Chondrocyte (in vitro differentiated cells): Measurements from ENCODE around the gene ARL11. TPM values are rescaled to one million over a fixed set of nuclear protein-coding genes. Genes with fewer than 3 reads are reported as not detected.

ENCODE experiments used
- DNase-seq: peaks from one replicate; pipeline ENCODE4 v3.0.0; 2021; ENCODE audit warnings: mixed read lengths, low spot score
- H3K27ac Mint-ChIP-seq: one replicate; pipeline ENCODE4 v1.8.0; 2021; ENCODE audit warnings: mild to moderate bottlenecking, moderate library complexity, mixed read lengths; ENCODE audit not compliant: unreplicated experiment
- H3K27me3 Mint-ChIP-seq: 2 replicates; pipeline ENCODE4 v1.8.0; 2021; ENCODE audit warnings: low read depth, mixed read lengths
- H3K36me3 Mint-ChIP-seq: 2 replicates; pipeline ENCODE4 v1.8.0; 2021; ENCODE audit warnings: low read depth, mixed read lengths
- H3K4me1 Mint-ChIP-seq: 2 replicates; pipeline ENCODE4 v1.8.0; 2021; ENCODE audit warnings: low read depth, mild to moderate bottlenecking, mixed read lengths
- H3K4me3 Mint-ChIP-seq: one replicate; pipeline ENCODE4 v1.8.0; 2021; ENCODE audit warnings: mild to moderate bottlenecking, moderate library complexity, mixed read lengths; ENCODE audit not compliant: unreplicated experiment
- H3K9me3 Mint-ChIP-seq: 2 replicates; pipeline ENCODE4 v1.8.0; 2021; ENCODE audit warnings: low read depth, mixed read lengths
- total RNA-seq: library from RNA; stranded (reverse); gene quantifications from 3 replicates; pipeline ENCODE4 v1.2.1, GENCODE V29; 2021
- TF ChIP-seq, protein P1 (sequence below): fragments of 200-600 bp; sonication (generic); IDR thresholded peaks from 2 replicates; pipeline ENCODE4 v1.5.0; 2021; ENCODE audit warnings: antibody characterized with exemption, mild to moderate bottlenecking, moderate library complexity

ARL11 gene
- total RNA-seq, 1 donor from 2014 or later, result not detected

DNA sequence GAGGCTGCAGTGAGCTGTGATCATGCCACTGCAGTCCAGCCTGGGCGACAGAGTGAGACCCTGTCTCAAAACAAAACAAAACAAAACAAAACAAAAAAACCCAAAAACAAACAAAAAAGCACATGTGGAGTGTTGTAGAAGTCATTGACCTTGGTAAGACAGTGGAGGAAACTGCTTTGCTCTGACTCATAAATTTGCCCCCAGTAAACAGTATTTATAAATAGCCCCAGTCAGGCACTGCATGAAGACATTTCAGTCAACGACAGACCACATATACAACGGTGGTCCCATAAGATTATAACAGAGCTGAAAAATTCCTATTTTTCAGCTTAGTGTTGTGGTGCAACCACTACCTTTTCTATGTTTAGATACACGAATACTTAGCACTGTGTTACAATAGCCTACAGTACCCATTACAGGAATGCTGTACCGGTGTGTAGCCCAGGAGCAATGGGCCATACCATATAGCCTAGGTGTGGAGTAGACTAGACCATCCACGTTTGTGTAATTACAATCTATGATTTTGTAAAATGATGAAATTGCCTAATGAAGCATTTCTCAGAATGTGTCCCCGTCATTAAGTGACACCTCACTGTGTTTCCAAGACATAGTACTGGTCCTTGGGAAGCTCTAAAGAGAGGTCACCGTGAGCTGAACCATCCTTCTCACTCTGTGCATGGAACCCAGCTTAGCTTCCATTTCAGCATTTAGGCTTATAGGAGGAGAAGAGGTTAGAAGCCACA, 1.1 kb downstream of the ARL11 start:
- Mint-ChIP-seq H3K27me3 (no peaks in the 10 kb centered on the region), H3K4me3 (no peak overlapping the region), H3K4me1 (no peaks in the 10 kb centered on the region), H3K36me3 (no peaks in the 10 kb centered on the region), H3K9me3 (no peaks in the 10 kb centered on the region), H3K27ac (no peak overlapping the region)
- TF ChIP-seq, protein P1, sequence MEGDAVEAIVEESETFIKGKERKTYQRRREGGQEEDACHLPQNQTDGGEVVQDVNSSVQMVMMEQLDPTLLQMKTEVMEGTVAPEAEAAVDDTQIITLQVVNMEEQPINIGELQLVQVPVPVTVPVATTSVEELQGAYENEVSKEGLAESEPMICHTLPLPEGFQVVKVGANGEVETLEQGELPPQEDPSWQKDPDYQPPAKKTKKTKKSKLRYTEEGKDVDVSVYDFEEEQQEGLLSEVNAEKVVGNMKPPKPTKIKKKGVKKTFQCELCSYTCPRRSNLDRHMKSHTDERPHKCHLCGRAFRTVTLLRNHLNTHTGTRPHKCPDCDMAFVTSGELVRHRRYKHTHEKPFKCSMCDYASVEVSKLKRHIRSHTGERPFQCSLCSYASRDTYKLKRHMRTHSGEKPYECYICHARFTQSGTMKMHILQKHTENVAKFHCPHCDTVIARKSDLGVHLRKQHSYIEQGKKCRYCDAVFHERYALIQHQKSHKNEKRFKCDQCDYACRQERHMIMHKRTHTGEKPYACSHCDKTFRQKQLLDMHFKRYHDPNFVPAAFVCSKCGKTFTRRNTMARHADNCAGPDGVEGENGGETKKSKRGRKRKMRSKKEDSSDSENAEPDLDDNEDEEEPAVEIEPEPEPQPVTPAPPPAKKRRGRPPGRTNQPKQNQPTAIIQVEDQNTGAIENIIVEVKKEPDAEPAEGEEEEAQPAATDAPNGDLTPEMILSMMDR, result no peak
- no peak for DNase-seq

DNA sequence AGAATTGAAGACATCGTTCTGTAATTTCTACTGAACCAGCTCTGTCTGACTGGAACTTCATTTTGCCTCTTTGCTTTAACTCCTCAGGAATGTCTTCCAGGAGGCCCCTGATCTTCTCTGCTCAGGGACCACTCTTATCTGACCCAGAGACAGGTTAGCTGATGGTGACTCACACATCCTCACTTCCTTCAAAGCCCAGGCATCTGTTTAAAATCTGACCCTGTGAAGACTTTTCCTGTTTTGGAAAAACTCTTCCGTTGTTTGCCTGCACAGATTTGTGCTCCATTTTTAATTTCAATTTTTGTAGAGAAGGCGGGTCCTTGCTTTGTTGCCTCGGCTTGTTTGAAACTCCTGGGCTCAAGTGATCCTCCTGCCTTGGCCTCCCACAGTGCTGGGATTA, 1.6 kb downstream of the ARL11 start:
- no peak overlapping the region for H3K27ac Mint-ChIP-seq
- H3K9me3 Mint-ChIP-seq, result no peaks in the 10 kb centered on the region
- TF ChIP-seq, protein P1, result no peak
- no peaks in the 10 kb centered on the region for H3K36me3 Mint-ChIP-seq
- no peak for DNase-seq
- H3K4me1 Mint-ChIP-seq, result no peaks in the 10 kb centered on the region
- no peaks in the 10 kb centered on the region for H3K27me3 Mint-ChIP-seq
- no peak overlapping the region for H3K4me3 Mint-ChIP-seq

DNA sequence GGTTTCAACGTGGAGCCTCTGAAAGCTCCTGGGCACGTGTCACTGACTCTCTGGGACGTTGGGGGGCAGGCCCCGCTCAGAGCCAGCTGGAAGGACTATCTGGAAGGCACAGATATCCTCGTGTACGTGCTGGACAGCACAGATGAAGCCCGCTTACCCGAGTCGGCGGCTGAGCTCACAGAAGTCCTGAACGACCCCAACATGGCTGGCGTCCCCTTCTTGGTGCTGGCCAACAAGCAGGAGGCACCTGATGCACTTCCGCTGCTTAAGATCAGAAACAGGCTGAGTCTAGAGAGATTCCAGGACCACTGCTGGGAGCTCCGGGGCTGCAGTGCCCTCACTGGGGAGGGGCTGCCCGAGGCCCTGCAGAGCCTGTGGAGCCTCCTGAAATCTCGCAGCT, 2.3 kb downstream of the ARL11 start:
- H3K4me1 Mint-ChIP-seq, result no peaks in the 10 kb centered on the region

GRCh38 chr13:49632156-49632555, 3.8 kb downstream of the ARL11 start:
- H3K36me3 Mint-ChIP-seq, result no peaks in the 10 kb centered on the region
- H3K9me3 Mint-ChIP-seq, result no peaks in the 10 kb centered on the region
- no peak for DNase-seq
- TF ChIP-seq, protein P1, result no peak
- H3K27ac Mint-ChIP-seq, result no peak overlapping the region
- no peak overlapping the region for H3K4me3 Mint-ChIP-seq
- no peaks in the 10 kb centered on the region for H3K27me3 Mint-ChIP-seq
- H3K4me1 Mint-ChIP-seq, result no peaks in the 10 kb centered on the region

More for the DNA sequence above, 2.3 kb downstream of the ARL11 start:
- Mint-ChIP-seq H3K4me3 (no peak overlapping the region), H3K27ac (no peak overlapping the region), H3K27me3 (no peaks in the 10 kb centered on the region), H3K9me3 (no peaks in the 10 kb centered on the region), H3K36me3 (no peaks in the 10 kb centered on the region)
- TF ChIP-seq, protein P1, result no peak
- DNase-seq, result no peak

DNA sequence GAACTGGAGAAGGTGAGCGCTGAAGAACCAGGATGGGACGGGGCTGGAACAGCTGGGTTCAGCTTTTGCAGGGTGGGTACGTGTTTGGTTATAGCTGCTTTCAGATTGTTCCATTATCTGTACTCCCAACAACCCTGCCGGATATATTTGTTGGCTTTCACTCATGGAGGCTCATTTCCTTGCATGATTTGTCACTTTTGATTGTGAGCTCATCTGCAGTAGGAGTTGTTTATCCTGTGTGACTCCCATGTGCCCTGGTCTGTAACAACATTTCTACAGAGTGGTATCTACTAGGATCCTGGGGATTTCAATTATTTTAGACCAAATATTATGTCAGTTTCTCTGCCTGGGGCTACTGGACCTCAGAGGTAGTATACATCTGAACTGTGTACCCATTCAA, 5.4 kb downstream of the ARL11 start:
- TF ChIP-seq, protein P1, result no peak
- Mint-ChIP-seq H3K4me3 (no peak overlapping the region), H3K36me3 (no peaks in the 10 kb centered on the region), H3K27me3 (no peaks in the 10 kb centered on the region), H3K9me3 (no peaks in the 10 kb centered on the region), H3K4me1 (no peaks in the 10 kb centered on the region), H3K27ac (no peak overlapping the region)
- no peak for DNase-seq
